Tibial nerve (tissue), 4 donors: ENCODE measurements around the gene ANXA6. TPM values are rescaled to one million over a fixed set of nuclear protein-coding genes. Genes with fewer than 3 reads are reported as not detected.

Experiments used
- DNase-seq, 2 donors: peaks; one replicate each; pipeline ENCODE4 v3.0.0-alpha.2; 2019; ENCODE audit warnings: low spot score in 2 of 2
- H3K27ac ChIP-seq, 4 donors: fragments of 200-600 bp; sonication (generic) in 3 of 4; one replicate each; pipeline ENCODE4 v1.5.1; 2017 to 2019; ENCODE audit warnings: mild to moderate bottlenecking in 1 of 4
- H3K27me3 ChIP-seq, 2 donors: fragments of 200-600 bp; sonication (generic) in 1 of 2; one replicate each; pipeline versions ENCODE4 v1.5.1 to v1.6.0; 2017 to 2019
- H3K36me3 ChIP-seq, 3 donors: fragments of 200-600 bp; sonication (generic); one replicate each; pipeline ENCODE4 v1.5.1; 2018 to 2019
- H3K4me1 ChIP-seq, 4 donors: fragments of 200-600 bp; sonication (generic) in 3 of 4; one replicate each; pipeline ENCODE4 v1.5.1; 2017 to 2019
- H3K4me3 ChIP-seq, 4 donors: fragments of 200-600 bp; sonication (generic) in 3 of 4; one replicate each; pipeline ENCODE4 v1.5.1; 2017 to 2019; ENCODE audit warnings: mild to moderate bottlenecking in 1 of 4, moderate library complexity in 1 of 4
- H3K9me3 ChIP-seq, 4 donors: fragments of 200-600 bp; sonication (generic) in 3 of 4; one replicate each; pipeline ENCODE4 v1.5.1; 2017 to 2019
- EP300 ChIP-seq, 2 donors: sonication (generic); formaldehyde crosslinking; IDR thresholded peaks; one replicate each; pipeline ENCODE4 v1.6.1; 2017; ENCODE audit warnings: antibody characterized with exemption in 2 of 2, mild to moderate bottlenecking in 1 of 2
- POLR2A ChIP-seq, 2 donors: fragments of 450-650 bp; IDR thresholded peaks; one replicate each; pipeline ENCODE4 v1.6.1; 2017; ENCODE audit warnings: antibody characterized with exemption in 2 of 2, mild to moderate bottlenecking in 2 of 2, moderate library complexity in 2 of 2
- WGBS, 2 donors: methylation state at CpG; one replicate each; pipeline ENCODE4 v1.1.5; 2018; 5-methylcytosine and 5-hydroxymethylcytosine counted together
- total RNA-seq, 4 donors: library from RNA; depleted of rRNA; stranded (reverse); fragments of >200 nt; gene quantifications; one replicate each; pipeline ENCODE4 v1.1.0, GENCODE V29; 2016
- TF ChIP-seq, protein P1 (sequence below), 5 experiments: fragments of 200-600 bp in 3 of 5; fragments of 450-650 bp in 2 of 5; sonication (generic) in 3 of 5; IDR thresholded peaks; one replicate each; pipeline ENCODE4 v1.5.1; 2016 to 2019; ENCODE audit warnings: antibody characterized with exemption in 5 of 5, mild to moderate bottlenecking in 3 of 5, moderate library complexity in 2 of 5

The ANXA6 gene
- total RNA-seq, 4 donors from 2014 or later, result 168 to 282 (median 181) TPM

DNA sequence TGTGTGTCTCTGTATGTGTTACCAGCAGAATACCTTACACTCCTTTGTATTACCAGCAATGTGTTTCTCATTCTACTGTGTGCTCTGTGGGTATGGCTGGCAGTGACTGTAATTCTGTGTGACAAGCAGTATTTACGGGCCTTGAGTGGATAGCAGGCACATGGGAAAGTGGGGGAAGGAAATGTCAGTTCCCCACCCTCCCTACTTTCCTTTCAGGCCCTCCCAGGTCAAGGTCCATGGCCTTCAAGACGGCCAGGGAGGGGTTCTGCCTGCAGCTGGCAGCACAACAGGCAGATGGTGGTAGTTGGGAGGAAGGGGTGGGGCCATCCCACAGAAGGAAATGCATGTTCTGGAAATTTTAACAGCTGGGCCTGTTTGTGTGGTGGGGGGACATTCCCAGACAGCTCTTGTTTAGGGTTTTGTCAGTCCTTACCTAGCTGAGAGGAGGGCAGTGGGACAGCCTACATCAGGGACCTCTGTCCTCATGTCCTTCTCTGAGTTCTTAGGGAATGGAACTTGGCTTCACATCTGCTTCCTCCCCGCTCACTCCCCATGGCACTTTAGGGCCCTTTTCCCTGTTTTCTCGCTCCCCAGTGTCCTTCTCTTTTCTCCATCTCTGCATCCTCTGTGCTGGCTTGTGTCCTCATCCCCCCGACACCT, 62.1 kb downstream of the ANXA6 start:
- Histone ChIP-seq H3K27ac (peak overlapping the region in 3 of 4 donors; percentile 73 to 84 (median 83)), H3K36me3 (peaks cover 0 to 4% (median 0%) of the 10 kb centered on the region in 3 donors), H3K4me3 (no peak overlapping the region), H3K4me1 (peaks cover 0 to 49% (median 45%) of the 10 kb centered on the region in 4 donors), H3K9me3 (no peaks in the 10 kb centered on the region), H3K27me3 (no peaks in the 10 kb centered on the region)
- peak in 1 of 2 donors; percentile 50 for TF ChIP-seq EP300 (IDR thresholded peaks at IDR 0.05)
- TF ChIP-seq, protein P1, sequence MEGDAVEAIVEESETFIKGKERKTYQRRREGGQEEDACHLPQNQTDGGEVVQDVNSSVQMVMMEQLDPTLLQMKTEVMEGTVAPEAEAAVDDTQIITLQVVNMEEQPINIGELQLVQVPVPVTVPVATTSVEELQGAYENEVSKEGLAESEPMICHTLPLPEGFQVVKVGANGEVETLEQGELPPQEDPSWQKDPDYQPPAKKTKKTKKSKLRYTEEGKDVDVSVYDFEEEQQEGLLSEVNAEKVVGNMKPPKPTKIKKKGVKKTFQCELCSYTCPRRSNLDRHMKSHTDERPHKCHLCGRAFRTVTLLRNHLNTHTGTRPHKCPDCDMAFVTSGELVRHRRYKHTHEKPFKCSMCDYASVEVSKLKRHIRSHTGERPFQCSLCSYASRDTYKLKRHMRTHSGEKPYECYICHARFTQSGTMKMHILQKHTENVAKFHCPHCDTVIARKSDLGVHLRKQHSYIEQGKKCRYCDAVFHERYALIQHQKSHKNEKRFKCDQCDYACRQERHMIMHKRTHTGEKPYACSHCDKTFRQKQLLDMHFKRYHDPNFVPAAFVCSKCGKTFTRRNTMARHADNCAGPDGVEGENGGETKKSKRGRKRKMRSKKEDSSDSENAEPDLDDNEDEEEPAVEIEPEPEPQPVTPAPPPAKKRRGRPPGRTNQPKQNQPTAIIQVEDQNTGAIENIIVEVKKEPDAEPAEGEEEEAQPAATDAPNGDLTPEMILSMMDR (IDR thresholded peaks at IDR 0.05), result no peak
- no peak for DNase-seq
- WGBS, 2 donors, result 38 to 42% methylated on average over 5 of the region's 5 CpGs

DNA sequence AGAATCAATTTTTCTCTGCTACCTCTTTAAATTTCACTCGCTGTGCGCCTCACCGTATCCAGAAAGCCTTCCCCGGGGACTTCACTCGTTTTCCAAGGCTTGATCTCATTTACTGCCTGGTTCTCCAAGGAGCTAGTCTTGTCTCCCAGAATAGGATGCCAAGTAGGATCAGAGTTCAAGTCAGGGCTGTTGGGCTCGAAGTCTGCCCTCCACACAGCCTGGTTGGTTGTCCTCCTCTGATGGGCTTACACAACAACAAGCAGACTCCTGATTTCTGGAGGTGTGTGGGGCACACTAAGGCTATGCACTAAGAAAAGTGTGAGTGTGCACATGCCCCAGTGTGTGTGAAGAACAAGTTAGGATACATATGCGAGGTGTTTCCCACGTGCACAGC, 62.7 kb downstream of the ANXA6 start:
- peak overlapping the region in 3 of 4 donors; percentile 73 to 84 (median 83) for H3K27ac ChIP-seq
- WGBS, 2 donors, result 28 to 44% methylated on average over 8 of the region's 8 CpGs
- H3K36me3 ChIP-seq, result no peaks in the 10 kb centered on the region
- no peak for DNase-seq
- H3K4me1 ChIP-seq, result peaks cover 0 to 49% (median 43%) of the 10 kb centered on the region in 4 donors
- H3K9me3 ChIP-seq, result no peaks in the 10 kb centered on the region
- TF ChIP-seq EP300 (IDR thresholded peaks at IDR 0.05) (no peak), POLR2A (IDR thresholded peaks at IDR 0.05) (no peak)
- TF ChIP-seq, protein P1 (IDR thresholded peaks at IDR 0.05), result no peak
- no peak overlapping the region for H3K4me3 ChIP-seq
- H3K27me3 ChIP-seq, result no peaks in the 10 kb centered on the region

DNA sequence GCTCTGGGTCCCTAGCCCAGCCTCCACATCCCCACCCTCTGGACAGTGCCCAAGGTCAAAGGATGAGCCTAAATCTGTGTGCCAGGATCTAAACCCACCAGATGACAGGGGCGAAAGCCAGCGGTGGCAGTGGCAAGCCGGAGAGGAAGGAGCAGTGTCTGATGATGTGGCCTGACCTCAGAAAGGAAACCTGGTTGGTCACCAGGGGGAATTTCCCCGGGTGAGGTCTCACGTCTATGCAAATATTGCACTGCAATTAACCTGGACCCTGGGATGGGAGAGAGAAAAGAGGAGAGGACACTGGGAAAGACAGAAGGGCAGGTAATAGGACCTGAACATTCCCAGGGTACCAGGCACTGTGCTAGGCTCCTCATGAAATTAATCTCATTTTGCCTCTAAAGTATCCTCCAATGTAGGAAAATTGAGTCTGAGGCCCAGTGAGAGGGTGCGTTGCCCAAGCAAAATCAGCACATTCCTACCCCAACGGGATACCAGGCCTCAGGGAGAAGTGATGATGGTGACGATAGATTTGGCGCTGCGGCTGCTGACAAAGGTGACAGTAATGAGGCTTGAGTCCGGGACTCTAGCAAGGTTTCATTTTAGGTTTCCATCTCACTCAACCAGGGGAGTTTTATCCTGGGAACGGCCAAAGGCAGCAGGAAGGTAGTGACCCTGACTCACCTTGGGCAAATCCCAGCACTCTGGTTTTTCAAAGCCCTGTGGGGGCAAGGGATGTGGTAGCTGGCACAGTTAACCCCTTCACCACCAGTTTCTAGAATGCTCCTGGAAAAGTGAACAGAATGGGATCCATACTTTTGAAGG, 63.3 kb downstream of the ANXA6 start:
- 54 to 57% methylated on average over 12 of the region's 12 CpGs for WGBS, 2 donors
- Histone ChIP-seq H3K4me3 (no peak overlapping the region), H3K36me3 (no peaks in the 10 kb centered on the region), H3K9me3 (no peaks in the 10 kb centered on the region), H3K27ac (peak overlapping the region; percentile 19 to 84 (median 78)), H3K4me1 (peaks cover 0 to 49% (median 43%) of the 10 kb centered on the region in 4 donors), H3K27me3 (no peaks in the 10 kb centered on the region)
- TF ChIP-seq POLR2A (IDR thresholded peaks at IDR 0.05) (no peak), EP300 (IDR thresholded peaks at IDR 0.05) (no peak)
- TF ChIP-seq, protein P1 (IDR thresholded peaks at IDR 0.05), result no peak
- no peak for DNase-seq

DNA sequence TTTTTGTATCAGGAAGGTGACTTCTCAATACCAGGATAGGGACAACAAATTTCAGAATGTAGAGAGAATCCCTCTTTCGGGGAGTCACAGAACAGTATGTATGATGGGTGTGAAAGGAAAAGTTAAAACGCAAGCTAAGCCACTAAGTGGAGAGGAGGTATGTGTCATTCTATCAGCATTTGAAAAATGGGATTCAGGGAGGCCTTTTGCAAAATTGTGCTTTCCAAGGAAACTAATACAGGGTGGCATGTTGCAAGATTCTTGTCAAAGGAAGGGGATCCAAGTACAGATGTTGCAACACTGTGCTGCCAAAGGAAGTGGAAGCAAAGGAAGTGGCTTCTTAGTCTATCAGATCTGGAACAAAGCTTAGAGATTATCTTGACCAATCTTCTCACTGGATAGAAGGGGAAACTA, 64.1 kb downstream of the ANXA6 start:
- WGBS, 2 donors, result 55 to 60% methylated on average over 2 of the region's 2 CpGs
- H3K9me3 ChIP-seq, result no peaks in the 10 kb centered on the region
- peaks cover 0 to 49% (median 43%) of the 10 kb centered on the region in 4 donors for H3K4me1 ChIP-seq
- peak overlapping the region; percentile 19 to 84 (median 78) for H3K27ac ChIP-seq
- no peak overlapping the region for H3K4me3 ChIP-seq
- DNase-seq, result peak in 1 of 2 donors; percentile 78
- H3K36me3 ChIP-seq, result no peaks in the 10 kb centered on the region
- TF ChIP-seq, protein P1 (IDR thresholded peaks at IDR 0.05), result no peak
- peak; percentile 23 to 97 for TF ChIP-seq EP300 (IDR thresholded peaks at IDR 0.05)
- no peaks in the 10 kb centered on the region for H3K27me3 ChIP-seq

DNA sequence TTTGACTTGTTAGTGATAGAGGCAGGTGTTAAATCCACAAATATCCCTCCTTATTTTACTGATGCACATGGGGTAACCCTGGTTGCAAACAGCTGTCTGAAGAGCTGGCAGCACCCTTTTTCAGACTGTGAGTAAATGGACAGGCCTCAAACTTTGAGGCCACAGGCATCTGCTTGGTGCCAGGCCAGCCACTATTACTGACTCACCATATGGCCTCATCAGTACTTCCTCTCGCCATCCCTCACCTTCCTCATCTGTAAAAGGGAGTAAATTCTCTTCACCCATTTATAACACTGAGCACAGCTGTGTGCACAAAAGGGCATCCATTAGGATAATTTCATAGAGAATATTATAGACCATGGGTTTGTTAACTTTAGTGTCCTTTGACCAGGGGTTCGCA, 64.8 kb downstream of the ANXA6 start:
- TF ChIP-seq, protein P1 (IDR thresholded peaks at IDR 0.05), result no peak
- TF ChIP-seq EP300 (IDR thresholded peaks at IDR 0.05), result peak in 1 of 2 donors; percentile 17
- Histone ChIP-seq H3K9me3 (no peaks in the 10 kb centered on the region), H3K27ac (peak overlapping the region in 3 of 4 donors; percentile 73 to 84 (median 75)), H3K4me3 (no peak overlapping the region), H3K4me1 (peaks cover 0 to 44% (median 42%) of the 10 kb centered on the region in 4 donors), H3K36me3 (no peaks in the 10 kb centered on the region), H3K27me3 (no peaks in the 10 kb centered on the region)
- DNase-seq, result no peak
- 79 to 90% methylated on average over 2 of the region's 2 CpGs for WGBS, 2 donors
